Right hindlimb (tissue), 1 donor: ENCODE data around the gene ANXA5.

Source experiments
- DNase-seq: peaks from one replicate; pipeline ENCODE4 v3.0.0-alpha.2; 2018

The ANXA5 gene

DNA sequence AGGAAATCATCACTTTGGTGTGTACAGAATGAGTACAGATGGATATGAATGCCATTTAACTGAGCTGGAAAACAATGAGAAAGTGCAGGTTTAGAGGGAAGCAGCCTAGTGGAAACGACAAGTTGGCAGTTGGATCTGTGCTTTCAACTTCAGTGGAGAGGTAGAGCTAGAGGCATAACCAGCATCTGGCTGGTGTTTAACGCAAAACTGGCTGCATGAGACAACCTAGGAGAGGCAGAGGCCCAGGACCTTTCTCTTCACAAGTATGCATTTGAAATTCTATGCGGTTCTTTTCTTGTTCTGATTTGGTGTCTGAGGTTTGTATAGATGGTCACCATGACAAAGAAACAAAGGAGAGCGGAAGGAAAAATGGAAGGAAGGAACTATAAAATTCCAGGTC, 63.1 kb downstream of the ANXA5 start:
- DNase-seq, result no peak

DNA sequence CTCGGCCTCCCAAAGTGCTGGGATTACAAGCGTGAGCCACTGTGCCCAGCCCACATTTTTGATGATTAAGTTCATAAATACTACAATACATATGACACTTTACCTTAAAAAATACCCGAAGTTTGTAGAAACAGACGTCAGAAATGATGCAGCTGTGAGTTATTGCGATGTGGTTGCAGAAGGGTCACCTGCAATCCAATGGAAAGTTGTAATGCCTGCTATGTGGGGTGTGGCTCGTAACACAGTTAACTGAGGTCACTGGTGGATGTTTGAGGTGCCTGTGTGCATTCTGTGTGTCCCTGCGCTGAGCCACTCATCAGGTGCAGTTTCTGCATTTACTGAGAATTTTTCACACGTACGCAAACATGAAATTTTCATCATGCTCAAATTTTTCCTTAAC, 64.1 kb downstream of the ANXA5 start:
- no peak for DNase-seq
